Smooth muscle cell (in vitro differentiated cells): ENCODE data around the gene IL10RB. TPM values are rescaled to one million over a fixed set of nuclear protein-coding genes. Genes with fewer than 3 reads are reported as not detected.

ENCODE experiments used
- DNase-seq: peaks from one replicate; lab custom pipeline; 2025; ENCODE audit not compliant: unreplicated experiment; lab: John Stamatoyannopoulos, UW
- H2AFZ ChIP-seq: fragments of 200-600 bp; sonication (generic); 2 replicates; pipeline ENCODE4 v1.6.0; 2016; ENCODE audit warnings: antibody characterized with exemption, low read depth, mild to moderate bottlenecking
- H3F3A ChIP-seq: fragments of 200-600 bp; sonication (generic); 2 replicates; pipeline ENCODE4 v1.6.0; 2017; ENCODE audit warnings: antibody characterized with exemption, low read depth
- H3K27ac ChIP-seq: fragments of 200-600 bp; sonication (generic); 2 replicates; pipeline ENCODE4 v1.5.1; 2016; ENCODE audit warnings: low read depth, mild to moderate bottlenecking
- H3K27me3 ChIP-seq: fragments of 200-600 bp; sonication (generic); 2 replicates; pipeline ENCODE4 v1.6.1; 2016; ENCODE audit warnings: low read depth, mild to moderate bottlenecking
- H3K36me3 ChIP-seq: fragments of 200-600 bp; sonication (generic); 2 replicates; pipeline ENCODE4 v1.5.1; 2016; ENCODE audit warnings: low read depth
- H3K4me1 ChIP-seq: fragments of 200-600 bp; sonication (generic); 2 replicates; pipeline ENCODE4 v1.5.1; 2016; ENCODE audit warnings: low read depth
- H3K4me2 ChIP-seq: fragments of 200-600 bp; sonication (generic); 2 replicates; pipeline ENCODE4 v1.6.0; 2016; ENCODE audit warnings: mild to moderate bottlenecking
- H3K4me3 ChIP-seq: fragments of 200-600 bp; sonication (generic); 2 replicates; pipeline ENCODE4 v1.5.1; 2016; ENCODE audit warnings: mild to moderate bottlenecking
- H3K79me2 ChIP-seq: fragments of 200-600 bp; sonication (generic); 2 replicates; pipeline ENCODE4 v1.6.0; 2016; ENCODE audit warnings: low read depth, mild to moderate bottlenecking
- H3K9ac ChIP-seq: fragments of 200-600 bp; sonication (generic); 2 replicates; pipeline ENCODE4 v1.6.0; 2016; ENCODE audit warnings: low read depth
- H3K9me3 ChIP-seq: fragments of 200-600 bp; sonication (generic); replicated peaks from 2 replicates; pipeline ENCODE4 v1.5.1; 2016; ENCODE audit warnings: low read depth
- H4K20me1 ChIP-seq: fragments of 200-600 bp; sonication (generic); 2 replicates; pipeline ENCODE4 v1.6.0; 2016; ENCODE audit warnings: low read depth
- WGBS: methylation state at CpG from one replicate; pipeline ENCODE4 v1.1.7; 2016; ENCODE audit warnings: low lambda C conversion rate; 5-methylcytosine and 5-hydroxymethylcytosine counted together
- polyA plus RNA-seq: library from polyadenylated mRNA; unstranded; fragments of >200 nt; fragmentation: Nextera tagmentation; extraction: Ambion mirVana; gene quantifications from 2 replicates; pipeline ENCODE4 v1.2.1, GENCODE V29; 2016
- total RNA-seq: library from RNA; depleted of rRNA; stranded (reverse); fragments of >200 nt; gene quantifications from 2 replicates; pipeline ENCODE4 v1.2.3, GENCODE V29; 2014
- TF ChIP-seq, protein P1 (sequence below): fragments of 200-600 bp; sonication (generic); IDR thresholded peaks from 2 replicates; pipeline ENCODE4 v1.5.1; 2017; ENCODE audit warnings: borderline replicate concordance, mild to moderate bottlenecking, antibody characterized with exemption; ENCODE audit not compliant: insufficient read depth, poor library complexity, severe bottlenecking

IL10RB gene
- total and polyA plus RNA-seq, 2 experiments from 2014 or later: 34.4 to 40.2 TPM

DNA sequence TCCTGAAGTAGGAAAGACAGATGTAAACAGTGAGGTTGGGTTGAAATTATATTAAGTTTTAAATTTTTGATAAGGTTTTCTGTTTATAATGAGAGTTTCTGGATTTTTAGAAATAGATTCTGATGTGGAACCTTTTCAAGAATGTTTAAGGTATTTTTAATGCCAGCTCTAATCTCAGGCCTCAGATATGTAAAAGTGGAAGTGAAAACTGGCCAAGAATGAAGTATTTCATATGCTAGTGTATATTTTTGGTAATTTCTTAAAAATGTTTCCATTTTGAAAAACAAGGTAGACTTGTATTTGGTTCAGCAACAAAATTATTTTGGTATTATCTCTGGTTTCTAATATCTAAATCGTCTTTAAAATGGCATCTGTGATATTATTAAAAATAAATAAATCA is 73.0 kb downstream of the IL10RB start:
- Histone ChIP-seq H3K79me2 (peaks cover 37% of the 10 kb centered on the region), H2AFZ (no peak overlapping the region)
- WGBS: 90% methylated on average over 1 of the region's 1 CpG

DNA sequence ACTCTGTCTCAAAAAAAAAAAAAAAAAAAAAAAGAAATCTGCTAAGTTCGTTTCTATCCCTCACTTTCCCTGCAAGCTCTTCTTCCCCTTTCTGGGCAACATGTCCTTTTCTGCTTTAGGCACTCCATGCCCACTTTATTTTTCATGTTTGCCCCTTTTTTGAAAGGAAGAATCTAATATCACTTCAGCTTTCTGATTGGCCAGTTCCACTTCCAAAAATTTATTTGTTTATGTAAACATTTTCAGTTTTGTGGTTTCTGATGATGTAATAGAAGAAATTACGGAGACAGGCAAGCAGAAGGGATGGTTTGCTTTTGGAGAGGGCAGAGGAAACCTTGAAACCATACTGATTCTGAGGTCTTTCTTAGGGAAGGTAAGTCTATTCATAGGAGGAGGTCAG is 73.8 kb downstream of the IL10RB start:
- WGBS: 61% methylated on average over 2 of the region's 2 CpGs
- no peak overlapping the region for H3K4me2 ChIP-seq
- DNase-seq: no peak
- H3K79me2 ChIP-seq: peaks cover 29% of the 10 kb centered on the region
- H3K9ac ChIP-seq: no peak overlapping the region
- H2AFZ ChIP-seq: no peak overlapping the region
- peaks cover 47% of the 10 kb centered on the region for H4K20me1 ChIP-seq
- H3K36me3 ChIP-seq: peaks cover 20% of the 10 kb centered on the region
- peaks cover 7% of the 10 kb centered on the region for H3F3A ChIP-seq
- TF ChIP-seq, protein P1, sequence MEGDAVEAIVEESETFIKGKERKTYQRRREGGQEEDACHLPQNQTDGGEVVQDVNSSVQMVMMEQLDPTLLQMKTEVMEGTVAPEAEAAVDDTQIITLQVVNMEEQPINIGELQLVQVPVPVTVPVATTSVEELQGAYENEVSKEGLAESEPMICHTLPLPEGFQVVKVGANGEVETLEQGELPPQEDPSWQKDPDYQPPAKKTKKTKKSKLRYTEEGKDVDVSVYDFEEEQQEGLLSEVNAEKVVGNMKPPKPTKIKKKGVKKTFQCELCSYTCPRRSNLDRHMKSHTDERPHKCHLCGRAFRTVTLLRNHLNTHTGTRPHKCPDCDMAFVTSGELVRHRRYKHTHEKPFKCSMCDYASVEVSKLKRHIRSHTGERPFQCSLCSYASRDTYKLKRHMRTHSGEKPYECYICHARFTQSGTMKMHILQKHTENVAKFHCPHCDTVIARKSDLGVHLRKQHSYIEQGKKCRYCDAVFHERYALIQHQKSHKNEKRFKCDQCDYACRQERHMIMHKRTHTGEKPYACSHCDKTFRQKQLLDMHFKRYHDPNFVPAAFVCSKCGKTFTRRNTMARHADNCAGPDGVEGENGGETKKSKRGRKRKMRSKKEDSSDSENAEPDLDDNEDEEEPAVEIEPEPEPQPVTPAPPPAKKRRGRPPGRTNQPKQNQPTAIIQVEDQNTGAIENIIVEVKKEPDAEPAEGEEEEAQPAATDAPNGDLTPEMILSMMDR: no peak
- no peaks in the 10 kb centered on the region for H3K4me1 ChIP-seq
- H3K27me3 ChIP-seq: no peaks in the 10 kb centered on the region
- H3K4me3 ChIP-seq: no peak overlapping the region
- H3K27ac ChIP-seq: no peak overlapping the region
- H3K9me3 ChIP-seq: no peaks in the 10 kb centered on the region

More for the DNA sequence above, 73.0 kb downstream of the IL10RB start:
- no peak for DNase-seq
- Histone ChIP-seq H3K27me3 (no peaks in the 10 kb centered on the region), H3K4me3 (no peak overlapping the region), H3F3A (peaks cover under 1% of the 10 kb centered on the region), H3K36me3 (peaks cover 19% of the 10 kb centered on the region), H3K4me2 (no peak overlapping the region), H4K20me1 (peaks cover 53% of the 10 kb centered on the region), H3K4me1 (no peaks in the 10 kb centered on the region), H3K9ac (no peak overlapping the region), H3K27ac (no peak overlapping the region), H3K9me3 (no peaks in the 10 kb centered on the region)
- TF ChIP-seq, protein P1: no peak

DNA sequence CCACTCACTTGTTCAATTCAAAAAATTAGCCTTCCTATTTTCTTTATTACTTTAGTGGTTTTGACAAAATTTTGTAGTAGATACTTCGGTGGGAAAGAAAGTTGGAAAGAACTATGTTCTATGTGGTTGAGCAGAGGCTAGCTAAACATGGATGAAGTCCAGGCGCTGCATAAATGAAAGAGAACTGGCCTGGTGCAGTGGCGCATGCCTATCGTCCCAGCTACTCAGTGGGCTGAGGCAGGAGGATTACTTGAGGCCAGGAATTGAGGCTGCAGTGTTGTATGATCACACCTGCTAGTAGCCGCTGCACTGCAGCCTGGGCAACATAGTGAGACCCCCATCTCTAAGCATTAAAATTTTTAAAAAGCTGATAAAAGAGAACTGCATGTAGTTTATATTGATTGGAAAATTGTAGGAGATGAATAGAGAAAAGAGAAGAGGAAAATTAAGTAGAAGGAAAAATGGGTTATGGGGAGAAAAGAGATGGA is 79.6 kb downstream of the IL10RB start:
- DNase-seq: no peak
- peaks cover 15% of the 10 kb centered on the region for H3K36me3 ChIP-seq
- WGBS: 80% methylated on average over 5 of the region's 5 CpGs
- no peak overlapping the region for H3K9ac ChIP-seq
- no peaks in the 10 kb centered on the region for H3K9me3 ChIP-seq
- no peaks in the 10 kb centered on the region for H3K79me2 ChIP-seq
- H3K27ac ChIP-seq: peak overlapping the region; percentile 72
- H4K20me1 ChIP-seq: peaks cover 8% of the 10 kb centered on the region
- H3K4me1 ChIP-seq: no peaks in the 10 kb centered on the region
- no peaks in the 10 kb centered on the region for H3K27me3 ChIP-seq
- H2AFZ ChIP-seq: no peak overlapping the region
- H3F3A ChIP-seq: peaks cover 24% of the 10 kb centered on the region
- no peak overlapping the region for H3K4me2 ChIP-seq
- no peak overlapping the region for H3K4me3 ChIP-seq
- TF ChIP-seq, protein P1: no peak

Other genes with a start within 250 kb of the IL10RB start
- not detected in 2 replicates for gene OLIG2, start 240.4 kb upstream of the IL10RB start, total RNA-seq
- not detected in 2 replicates for gene OLIG2, start 240.4 kb upstream of the IL10RB start, polyA plus RNA-seq
- not detected in 2 replicates for gene OLIG1, start 196.2 kb upstream of the IL10RB start, total RNA-seq
- not detected in 2 replicates for gene OLIG1, start 196.2 kb upstream of the IL10RB start, polyA plus RNA-seq
- gene IFNAR2, start 36.4 kb upstream of the IL10RB start, total RNA-seq: 26.8 and 33.2 TPM in 2 replicates
- 29.3 and 30.7 TPM in 2 replicates for gene IFNAR2, start 36.4 kb upstream of the IL10RB start, polyA plus RNA-seq
- gene IFNAR1, start 58.6 kb downstream of the IL10RB start, total RNA-seq: 56.6 and 93.0 TPM in 2 replicates
- 36.7 and 37.1 TPM in 2 replicates for gene IFNAR1, start 58.6 kb downstream of the IL10RB start, polyA plus RNA-seq
- 117 and 134 TPM in 2 replicates for gene IFNGR2, start 137.0 kb downstream of the IL10RB start, total RNA-seq
- 127 and 132 TPM in 2 replicates for gene IFNGR2, start 137.0 kb downstream of the IL10RB start, polyA plus RNA-seq
- gene TMEM50B, start 213.6 kb downstream of the IL10RB start, total RNA-seq: 31.4 and 51.0 TPM in 2 replicates
- gene TMEM50B, start 213.6 kb downstream of the IL10RB start, polyA plus RNA-seq: 29.9 and 42.9 TPM in 2 replicates
- 0.85 and 3.7 TPM in 2 replicates for gene DNAJC28, start 225.3 kb downstream of the IL10RB start, total RNA-seq
- 0.69 and 1.3 TPM in 2 replicates for gene DNAJC28, start 225.3 kb downstream of the IL10RB start, polyA plus RNA-seq